ENCODE results near the gene MAGI2. TPM values are rescaled to one million over a fixed set of nuclear protein-coding genes. Genes with fewer than 3 reads are reported as not detected.
"Not testable (repeated sequence)": the region's sequence is repeated elsewhere in the genome, so short reads cannot be mapped to it uniquely, and the experiment has no call there.

The MAGI2 gene
- total RNA-seq, 1 donor from 2014 or later = 13.3 TPM

- H3K27ac Mint-ChIP-seq = no peak overlapping the region
- H3K36me3 Mint-ChIP-seq = no peaks in the 10 kb centered on the region
- no peaks in the 10 kb centered on the region for H3K4me1 Mint-ChIP-seq (ENCODE audit: unreplicated experiment)
- TF ChIP-seq CTCF (conservative IDR thresholded peaks at IDR 0.05) = no peak
- H3K27me3 Mint-ChIP-seq = no peaks in the 10 kb centered on the region
- no peak overlapping the region for H3K4me3 Mint-ChIP-seq
- peaks cover 10% of the 10 kb centered on the region for H3K9me3 Mint-ChIP-seq
- DNase-seq (ENCODE audit: extremely low spot score, unreplicated experiment) = no peak
Observed at GRCh38 chr7:78002715-78003114, 1450.8 kb downstream of the MAGI2 start.

GRCh38 chr7:78002021-78002420 is 1451.4 kb downstream of the MAGI2 start:
- no peak for TF ChIP-seq CTCF (conservative IDR thresholded peaks at IDR 0.05)

GRCh38 chr7:77999168-77999567 is 1454.3 kb downstream of the MAGI2 start:
- DNase-seq (ENCODE audit: extremely low spot score, unreplicated experiment); H3K4me3 Mint-ChIP-seq; H3K4me1 Mint-ChIP-seq (ENCODE audit: unreplicated experiment); H3K27ac Mint-ChIP-seq; H3K36me3 Mint-ChIP-seq; H3K27me3 Mint-ChIP-seq: not testable (repeated sequence)
- H3K9me3 Mint-ChIP-seq = peaks cover 10% of the 10 kb centered on the region

More at GRCh38 chr7:78002021-78002420, 1451.4 kb downstream of the MAGI2 start:
- Mint-ChIP-seq H3K4me3 (no peak overlapping the region), H3K27ac (no peak overlapping the region), H3K4me1 (ENCODE audit: unreplicated experiment) (no peaks in the 10 kb centered on the region), H3K9me3 (peaks cover 10% of the 10 kb centered on the region), H3K36me3 (no peaks in the 10 kb centered on the region), H3K27me3 (no peaks in the 10 kb centered on the region)
- DNase-seq (ENCODE audit: extremely low spot score, unreplicated experiment) = no peak

DNA sequence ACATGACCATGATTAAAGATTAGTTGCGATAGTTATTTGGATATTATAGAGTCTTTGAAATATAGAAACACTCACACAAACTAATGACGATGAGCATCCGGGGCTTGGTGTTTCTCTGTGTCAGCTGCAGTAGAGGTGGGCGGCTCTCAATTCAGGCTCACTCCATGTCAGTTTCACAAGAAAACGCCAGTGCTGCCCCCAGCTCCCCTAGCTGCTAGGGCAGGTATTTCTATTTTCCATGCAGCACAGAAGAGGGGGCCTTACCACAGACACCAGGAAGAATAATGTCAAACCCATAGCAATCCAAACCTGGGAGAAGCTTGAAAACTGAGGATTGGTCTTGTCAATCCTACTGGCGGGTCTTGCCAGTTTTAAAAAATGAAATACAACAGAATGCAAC is 1457.8 kb downstream of the MAGI2 start:
- H3K9me3 Mint-ChIP-seq = peaks cover 10% of the 10 kb centered on the region
- DNase-seq (ENCODE audit: extremely low spot score, unreplicated experiment) = no peak
- TF ChIP-seq CTCF (conservative IDR thresholded peaks at IDR 0.05) = peak; percentile 53

GRCh38 chr7:77993838-77994237 is 1459.6 kb downstream of the MAGI2 start:
- Mint-ChIP-seq H3K27ac (no peak overlapping the region), H3K36me3 (no peaks in the 10 kb centered on the region), H3K27me3 (no peaks in the 10 kb centered on the region), H3K4me3 (no peak overlapping the region), H3K4me1 (ENCODE audit: unreplicated experiment) (no peaks in the 10 kb centered on the region), H3K9me3 (peaks cover 6% of the 10 kb centered on the region)
- no peak for DNase-seq (ENCODE audit: extremely low spot score, unreplicated experiment)
- TF ChIP-seq CTCF (conservative IDR thresholded peaks at IDR 0.05) = no peak

More for the DNA sequence above, 1457.8 kb downstream of the MAGI2 start:
- Mint-ChIP-seq H3K27me3 (no peaks in the 10 kb centered on the region), H3K4me3 (no peak overlapping the region), H3K36me3 (no peaks in the 10 kb centered on the region), H3K27ac (no peak overlapping the region), H3K4me1 (ENCODE audit: unreplicated experiment) (no peaks in the 10 kb centered on the region)

DNA sequence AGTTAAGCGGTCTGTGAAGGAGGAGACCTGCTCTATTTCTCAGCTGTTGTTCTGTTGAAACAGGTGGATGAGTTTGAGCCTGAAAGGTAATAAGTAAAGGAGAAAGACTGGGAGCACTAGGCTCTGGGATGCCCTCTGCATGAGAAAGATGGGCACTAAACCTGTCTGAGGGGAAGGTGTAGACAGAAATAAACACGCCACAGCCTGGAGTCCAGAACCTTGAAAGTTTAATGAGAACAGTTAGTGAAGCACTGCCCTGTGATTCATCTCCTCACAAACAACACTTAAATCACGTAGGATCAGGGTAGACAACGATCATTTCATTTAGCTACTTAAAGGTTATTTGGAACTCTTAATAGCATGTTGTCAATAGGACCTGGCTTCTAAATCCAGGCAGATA is 1461.8 kb downstream of the MAGI2 start:
- Mint-ChIP-seq H3K27me3 (no peaks in the 10 kb centered on the region), H3K4me3 (no peak overlapping the region), H3K4me1 (ENCODE audit: unreplicated experiment) (no peaks in the 10 kb centered on the region), H3K9me3 (no peaks in the 10 kb centered on the region), H3K36me3 (no peaks in the 10 kb centered on the region), H3K27ac (no peak overlapping the region)
- no peak for TF ChIP-seq CTCF (conservative IDR thresholded peaks at IDR 0.05)
- no peak for DNase-seq (ENCODE audit: extremely low spot score, unreplicated experiment)
